HFFc6 (cell line): ENCODE data around the gene PHYKPL. TPM values are rescaled to one million over a fixed set of nuclear protein-coding genes. Genes with fewer than 3 reads are reported as not detected.

ENCODE experiments used
- DNase-seq: peaks from one replicate; pipeline ENCODE4 v3.0.0-alpha.2; 2018
- H3K27ac Mint-ChIP-seq: 2 replicates; pipeline ENCODE4 v1.8.0; 2020; ENCODE audit warnings: mild to moderate bottlenecking, mixed read lengths
- H3K27me3 Mint-ChIP-seq: 2 replicates; pipeline ENCODE4 v1.8.0; 2021; ENCODE audit warnings: mild to moderate bottlenecking, moderate library complexity, mixed read lengths; ENCODE audit not compliant: insufficient read depth
- H3K36me3 Mint-ChIP-seq: 2 replicates; pipeline ENCODE4 v1.8.0; 2021; ENCODE audit warnings: low read depth, mixed read lengths
- H3K4me1 Mint-ChIP-seq: 2 replicates; pipeline ENCODE4 v1.8.0; 2020; ENCODE audit warnings: low read depth, mixed read lengths
- H3K4me3 Mint-ChIP-seq: 2 replicates; pipeline ENCODE4 v1.8.0; 2020; ENCODE audit warnings: mild to moderate bottlenecking, moderate library complexity, mixed read lengths
- H3K9me3 Mint-ChIP-seq: 2 replicates; pipeline ENCODE4 v1.8.0; 2020; ENCODE audit warnings: mild to moderate bottlenecking, mixed read lengths
- CTCF ChIP-seq: fragments of 200-600 bp; sonication (generic); IDR thresholded peaks from 2 replicates; pipeline ENCODE4 v1.5.0; 2021; ENCODE audit warnings: antibody characterized with exemption, mild to moderate bottlenecking
- total RNA-seq, 6 experiments: library from RNA; stranded (reverse); fragmentation: NEBNext Ultra II Directional; extraction: Animal tissue kit (Norgen Biotek cat#: 25700); gene quantifications; 2 replicates in 1 of 6; 3 replicates in 5 of 6; pipeline ENCODE4 v1.2.3, GENCODE V29; 2021

PHYKPL gene
- total RNA-seq, 6 experiments from 2014 or later = 18.7 to 25.6 (median 23.9) TPM

DNA sequence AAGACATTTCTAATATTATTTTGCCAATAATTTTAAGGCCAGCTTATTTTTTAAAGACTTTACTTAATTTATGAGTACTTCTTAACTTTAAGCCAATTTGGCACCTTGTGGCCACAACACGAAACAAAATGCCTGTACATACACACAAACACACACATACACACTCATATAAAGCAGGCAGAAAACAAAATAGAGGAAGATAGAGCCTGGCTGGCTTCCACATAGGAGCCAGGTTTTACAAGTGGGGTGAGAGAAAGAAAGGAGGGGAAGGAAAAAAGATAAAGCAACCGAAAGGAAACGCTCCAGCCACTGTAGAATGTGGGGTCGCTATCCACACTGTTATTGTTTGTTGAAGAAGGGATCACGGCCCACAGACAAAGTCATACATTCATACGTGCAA, 55.8 kb downstream of the PHYKPL start:
- H3K4me1 Mint-ChIP-seq = no peaks in the 10 kb centered on the region
- DNase-seq = no peak
- no peak overlapping the region for H3K27ac Mint-ChIP-seq
- TF ChIP-seq CTCF = no peak
- H3K4me3 Mint-ChIP-seq = no peak overlapping the region
- H3K9me3 Mint-ChIP-seq = peaks cover 4% of the 10 kb centered on the region
- peaks cover 14% of the 10 kb centered on the region for H3K27me3 Mint-ChIP-seq
- H3K36me3 Mint-ChIP-seq = no peaks in the 10 kb centered on the region

- Mint-ChIP-seq H3K9me3 (peaks cover 4% of the 10 kb centered on the region), H3K4me1 (no peaks in the 10 kb centered on the region), H3K27ac (no peak overlapping the region), H3K4me3 (no peak overlapping the region), H3K27me3 (peaks cover 11% of the 10 kb centered on the region), H3K36me3 (no peaks in the 10 kb centered on the region)
- DNase-seq = no peak
- no peak for TF ChIP-seq CTCF
Measured at GRCh38 chr5:178174456-178174855, 58.1 kb downstream of the PHYKPL start.

DNA sequence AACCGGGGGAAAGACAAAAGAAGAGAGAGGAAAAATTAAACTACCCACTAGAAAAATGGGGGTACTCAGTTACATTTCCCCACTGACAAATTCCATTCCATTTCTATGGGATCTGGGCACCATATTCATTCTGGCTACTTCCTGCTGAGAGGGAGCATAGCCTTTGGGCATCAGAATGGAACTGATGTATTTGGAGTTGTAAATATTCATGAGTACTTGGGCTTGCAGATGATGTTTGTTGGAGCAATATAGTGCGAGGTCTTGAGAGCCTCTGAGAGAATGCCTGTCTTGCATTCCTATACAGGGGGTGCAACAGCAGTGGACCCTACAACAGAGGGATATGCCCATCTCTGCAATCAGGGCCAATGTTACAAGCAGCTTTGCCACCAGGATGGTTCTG, 62.1 kb downstream of the PHYKPL start:
- Mint-ChIP-seq H3K27me3 (peaks cover 20% of the 10 kb centered on the region), H3K36me3 (no peaks in the 10 kb centered on the region), H3K4me1 (no peaks in the 10 kb centered on the region), H3K4me3 (no peak overlapping the region), H3K27ac (no peak overlapping the region), H3K9me3 (no peaks in the 10 kb centered on the region)
- no peak for TF ChIP-seq CTCF
- no peak for DNase-seq

GRCh38 chr5:178165581-178165980, 67.0 kb downstream of the PHYKPL start:
- Mint-ChIP-seq H3K9me3 (no peaks in the 10 kb centered on the region), H3K27me3 (peaks cover 44% of the 10 kb centered on the region), H3K36me3 (no peaks in the 10 kb centered on the region), H3K4me3 (no peak overlapping the region), H3K4me1 (no peaks in the 10 kb centered on the region), H3K27ac (no peak overlapping the region)
- TF ChIP-seq CTCF = no peak
- no peak for DNase-seq

DNA sequence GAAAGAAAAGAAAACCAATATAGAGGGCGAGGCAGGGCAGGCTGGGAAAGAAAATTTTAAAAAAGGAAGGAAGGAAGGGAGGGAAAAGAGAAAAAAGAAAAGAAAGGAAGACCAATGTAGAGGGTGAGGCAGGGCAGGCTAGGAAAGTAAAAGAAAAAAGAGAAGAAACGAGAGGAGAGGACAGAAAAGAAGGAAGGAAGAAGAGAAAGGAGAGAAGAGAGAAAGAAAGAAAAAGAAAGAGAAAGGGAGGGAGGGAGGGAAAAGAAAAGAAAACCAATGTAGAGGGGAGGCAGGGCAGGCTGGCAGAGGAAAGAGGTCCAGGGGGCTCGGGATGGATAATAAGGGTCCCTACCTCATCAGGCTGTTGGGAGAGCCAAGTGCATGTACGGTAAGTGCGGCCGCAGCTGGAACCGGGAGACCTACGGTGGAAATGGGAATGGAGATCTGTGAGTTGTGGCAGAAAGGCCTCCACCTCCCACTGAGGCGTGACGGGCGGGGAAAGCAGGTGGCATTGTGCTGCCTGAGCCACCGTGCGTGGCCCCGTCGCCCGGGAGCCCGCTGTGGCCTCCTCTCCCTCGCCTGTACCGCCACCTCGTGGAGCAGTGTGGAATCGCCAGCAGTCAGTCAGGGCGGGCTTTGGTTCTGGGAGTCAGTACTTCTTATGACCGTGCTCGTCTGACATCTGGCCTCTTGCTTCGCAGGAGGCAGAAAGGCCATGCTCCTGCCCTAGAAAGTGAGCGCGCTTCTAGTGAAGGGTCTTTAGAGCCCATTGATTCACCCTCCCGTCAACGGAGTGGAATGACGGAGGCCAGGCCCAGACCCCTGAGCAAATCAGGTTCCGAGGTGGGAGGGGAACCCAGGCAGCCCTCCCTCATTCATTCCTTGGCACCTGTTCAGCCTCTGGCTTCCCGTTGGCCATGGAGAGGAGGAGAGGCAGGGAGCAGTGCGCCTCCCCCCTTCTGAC, 68.5 kb downstream of the PHYKPL start:
- peak; percentile 65 for DNase-seq
- peaks cover 38% of the 10 kb centered on the region for H3K27me3 Mint-ChIP-seq
- peak; percentile 98 for TF ChIP-seq CTCF
- H3K9me3 Mint-ChIP-seq = no peaks in the 10 kb centered on the region
- H3K36me3 Mint-ChIP-seq = no peaks in the 10 kb centered on the region
- H3K4me1 Mint-ChIP-seq = no peaks in the 10 kb centered on the region
- H3K4me3 Mint-ChIP-seq = peak overlapping the region; percentile 22; the same call in 1 of the 2 replicates
- no peak overlapping the region for H3K27ac Mint-ChIP-seq
